ENCODE data around the gene IQSEC2. TPM values are rescaled to one million over a fixed set of nuclear protein-coding genes. Genes with fewer than 3 reads are reported as not detected.

Gene IQSEC2
- total and polyA plus RNA-seq, 7 donors, result 8.2 to 63.8 (median 41.5) TPM

DNA sequence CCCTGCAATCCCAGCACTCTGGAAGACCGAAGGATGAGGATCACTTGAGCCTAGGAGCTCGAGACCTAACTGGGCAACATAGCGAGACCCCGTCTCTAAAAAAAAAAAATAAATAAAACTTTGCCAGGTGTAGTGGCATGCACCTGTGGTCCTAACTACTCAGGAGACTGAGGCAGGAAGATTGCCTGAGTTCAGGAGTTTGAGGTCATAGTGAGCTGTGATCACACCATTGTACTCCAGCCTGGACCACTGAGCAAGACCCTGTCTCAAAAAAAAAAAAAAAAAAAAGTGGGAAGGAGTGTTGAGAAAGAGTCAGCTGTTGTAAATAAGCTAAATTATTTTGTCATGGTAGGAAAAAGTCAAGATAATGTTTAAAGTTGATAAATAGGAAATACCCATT is 27.5 kb upstream of the IQSEC2 start:
- no peak for ATAC-seq
- no peak for DNase-seq
- Histone ChIP-seq H3K27ac (no peak overlapping the region), H3K4me3 (no peak overlapping the region), H3K27me3 (ENCODE audit: insufficient read depth in 3 of 3, low read length in 2 of 3) (peaks cover 0 to 13% (median 0%) of the 10 kb centered on the region in 3 donors), H3K9me3 (no peaks in the 10 kb centered on the region), H3K36me3 (ENCODE audit: insufficient read depth in 1 of 2, low read depth in 1 of 2) (no peaks in the 10 kb centered on the region), H3K4me1 (no peaks in the 10 kb centered on the region)
- TF ChIP-seq, protein P1, sequence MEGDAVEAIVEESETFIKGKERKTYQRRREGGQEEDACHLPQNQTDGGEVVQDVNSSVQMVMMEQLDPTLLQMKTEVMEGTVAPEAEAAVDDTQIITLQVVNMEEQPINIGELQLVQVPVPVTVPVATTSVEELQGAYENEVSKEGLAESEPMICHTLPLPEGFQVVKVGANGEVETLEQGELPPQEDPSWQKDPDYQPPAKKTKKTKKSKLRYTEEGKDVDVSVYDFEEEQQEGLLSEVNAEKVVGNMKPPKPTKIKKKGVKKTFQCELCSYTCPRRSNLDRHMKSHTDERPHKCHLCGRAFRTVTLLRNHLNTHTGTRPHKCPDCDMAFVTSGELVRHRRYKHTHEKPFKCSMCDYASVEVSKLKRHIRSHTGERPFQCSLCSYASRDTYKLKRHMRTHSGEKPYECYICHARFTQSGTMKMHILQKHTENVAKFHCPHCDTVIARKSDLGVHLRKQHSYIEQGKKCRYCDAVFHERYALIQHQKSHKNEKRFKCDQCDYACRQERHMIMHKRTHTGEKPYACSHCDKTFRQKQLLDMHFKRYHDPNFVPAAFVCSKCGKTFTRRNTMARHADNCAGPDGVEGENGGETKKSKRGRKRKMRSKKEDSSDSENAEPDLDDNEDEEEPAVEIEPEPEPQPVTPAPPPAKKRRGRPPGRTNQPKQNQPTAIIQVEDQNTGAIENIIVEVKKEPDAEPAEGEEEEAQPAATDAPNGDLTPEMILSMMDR (IDR thresholded peaks at IDR 0.05), result no peak
- 89 to 96% (median 92%) methylated on average over 4 of the region's 4 CpGs for WGBS, 3 donors
- intact Hi-C loops (cut with DNase I), result no loop called here

DNA sequence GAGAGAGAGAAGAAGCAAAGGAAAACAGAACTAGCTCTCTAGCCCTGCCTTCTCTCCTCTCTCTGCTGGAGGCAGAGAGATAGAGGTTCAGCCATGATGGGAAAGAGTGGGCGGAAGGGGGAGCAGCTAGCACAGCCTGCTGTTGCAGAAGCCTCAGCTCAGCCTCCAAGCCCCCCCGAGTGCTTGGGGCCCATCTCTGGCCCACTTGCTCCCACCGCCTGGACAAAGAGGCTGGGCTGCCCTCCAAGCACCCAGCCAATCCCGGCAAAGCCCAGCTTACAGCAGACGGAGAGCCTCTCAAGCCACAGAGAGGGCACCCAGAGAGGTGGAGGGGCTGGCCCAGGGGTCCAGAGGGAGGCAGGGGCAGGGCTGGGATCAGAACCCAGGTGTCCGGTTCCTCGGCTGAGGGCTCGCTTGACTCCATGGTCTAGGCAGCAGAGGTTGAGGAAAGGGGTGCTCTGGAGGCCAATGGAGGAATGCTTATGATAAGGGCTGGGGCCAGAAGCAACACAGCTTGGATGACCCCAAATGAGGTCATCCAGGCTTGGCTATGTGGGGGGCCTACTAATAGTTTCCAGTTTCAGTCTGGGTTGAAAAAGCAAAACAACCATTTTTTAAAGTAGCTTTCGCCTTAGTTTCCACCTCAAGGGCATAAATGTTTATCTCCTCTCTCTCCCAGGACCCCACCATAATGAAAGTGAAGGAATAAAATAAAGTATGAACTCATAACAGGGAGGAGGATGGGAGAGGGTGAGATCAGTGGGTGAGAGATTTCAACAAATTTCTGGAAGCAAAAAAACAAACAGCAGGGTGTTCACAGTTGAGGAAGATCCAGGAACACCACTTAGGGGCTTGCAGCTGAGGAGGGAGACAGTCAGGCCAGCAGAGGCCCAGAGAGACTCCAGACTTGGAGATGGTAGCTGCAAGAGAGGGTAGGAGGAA is 24.9 kb upstream of the IQSEC2 start:
- intact Hi-C loops (cut with DNase I), result no loop called here
- H3K4me1 ChIP-seq, result no peaks in the 10 kb centered on the region
- DNase-seq (no peak), ATAC-seq (peak in 2 of 4 donors; percentile 16 to 30)
- H3K27me3 ChIP-seq (ENCODE audit: insufficient read depth in 3 of 3, low read length in 2 of 3), result peaks cover 0 to 13% (median 0%) of the 10 kb centered on the region in 3 donors
- H3K36me3 ChIP-seq (ENCODE audit: insufficient read depth in 1 of 2, low read depth in 1 of 2), result no peaks in the 10 kb centered on the region
- no peak overlapping the region for H3K4me3 ChIP-seq
- H3K27ac ChIP-seq, result no peak overlapping the region
- no peaks in the 10 kb centered on the region for H3K9me3 ChIP-seq
- 64 to 82% (median 70%) methylated on average over 6 to 9 of the region's 9 CpGs for WGBS, 3 donors
- TF ChIP-seq, protein P1 (IDR thresholded peaks at IDR 0.05), result no peak

DNA sequence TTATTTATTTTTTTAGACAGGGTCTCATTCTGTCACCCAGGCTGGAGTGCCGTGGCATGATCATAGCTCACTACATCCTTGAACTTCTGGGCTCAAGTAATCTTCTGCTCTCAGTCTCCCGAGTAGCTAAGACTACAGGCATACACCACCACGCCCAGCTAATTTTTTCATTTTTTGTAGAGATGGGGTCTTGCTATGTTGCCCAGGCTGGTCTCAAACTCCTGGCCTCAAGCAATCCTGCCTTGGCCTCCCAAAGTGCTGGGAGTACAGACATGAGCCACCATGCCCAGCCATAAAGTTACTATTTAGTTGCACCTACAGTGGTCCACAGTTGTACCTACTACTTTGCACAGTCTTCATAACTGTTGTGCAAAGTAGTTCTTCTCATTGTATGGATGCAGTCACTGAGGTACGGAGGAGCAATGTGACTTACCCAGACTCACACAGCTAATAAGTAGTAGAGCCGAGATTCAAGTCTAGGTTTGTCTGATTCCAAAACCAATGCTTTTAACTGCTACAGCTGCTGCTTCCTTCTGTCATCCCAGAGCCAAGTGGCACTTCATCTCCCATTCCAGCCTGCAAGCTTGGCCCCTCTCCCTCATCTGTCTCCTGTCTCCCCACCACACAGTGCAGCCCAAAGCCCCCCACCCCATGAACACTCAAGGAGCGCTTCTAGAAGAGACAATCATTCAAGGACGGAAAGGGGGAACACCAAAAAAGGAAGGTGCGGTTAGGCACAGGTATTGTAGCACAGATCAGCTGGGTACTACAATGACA is 24.0 kb upstream of the IQSEC2 start:
- ATAC-seq (no peak), DNase-seq (no peak)
- Histone ChIP-seq H3K36me3 (ENCODE audit: insufficient read depth in 1 of 2, low read depth in 1 of 2) (no peaks in the 10 kb centered on the region), H3K4me3 (no peak overlapping the region), H3K27ac (no peak overlapping the region), H3K27me3 (ENCODE audit: insufficient read depth in 3 of 3, low read length in 2 of 3) (peaks cover 0 to 13% (median 0%) of the 10 kb centered on the region in 3 donors), H3K9me3 (no peaks in the 10 kb centered on the region), H3K4me1 (no peaks in the 10 kb centered on the region)
- WGBS, 3 donors, result 84 to 91% (median 88%) methylated on average over 8 of the region's 8 CpGs
- TF ChIP-seq, protein P1 (IDR thresholded peaks at IDR 0.05), result no peak
- intact Hi-C loops (cut with DNase I), result no loop called here

DNA sequence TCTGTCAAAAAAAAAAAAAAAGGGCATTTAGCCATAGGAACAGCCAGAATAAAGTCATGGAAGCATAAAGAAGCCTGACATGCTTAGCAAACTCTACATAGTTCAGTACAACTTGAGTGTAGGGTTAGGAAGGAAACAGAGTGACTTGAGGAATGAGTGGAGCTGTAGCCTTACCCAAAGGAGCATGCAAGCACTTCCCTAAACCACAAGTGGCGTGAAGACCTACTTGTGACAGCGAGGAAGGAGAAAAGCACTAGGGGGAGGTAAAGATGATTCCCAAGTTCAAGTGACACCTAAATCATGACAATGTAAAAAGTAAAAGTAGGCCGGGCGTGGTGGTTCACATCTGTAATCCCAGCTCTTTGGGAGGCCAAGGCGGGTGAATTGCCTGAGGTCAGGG is 21.8 kb upstream of the IQSEC2 start:
- no peak for DNase-seq
- no peaks in the 10 kb centered on the region for H3K9me3 ChIP-seq
- WGBS, 3 donors, result 90 to 95% (median 94%) methylated on average over 5 of the region's 5 CpGs

More for the DNA sequence above, 21.8 kb upstream of the IQSEC2 start:
- no peaks in the 10 kb centered on the region for H3K4me1 ChIP-seq
- ATAC-seq, result no peak
- H3K36me3 ChIP-seq (ENCODE audit: insufficient read depth in 1 of 2, low read depth in 1 of 2), result no peaks in the 10 kb centered on the region
- H3K4me3 ChIP-seq, result no peak overlapping the region
- no peak overlapping the region for H3K27ac ChIP-seq
- H3K27me3 ChIP-seq (ENCODE audit: insufficient read depth in 3 of 3, low read length in 2 of 3), result peaks cover 0 to 17% (median 0%) of the 10 kb centered on the region in 3 donors
- intact Hi-C loops (cut with DNase I), result no loop called here
- TF ChIP-seq, protein P1 (IDR thresholded peaks at IDR 0.05), result no peak

Data from psoas muscle (tissue), 8 donors.